ENCODE data around the gene COL4A4. TPM values are rescaled to one million over a fixed set of nuclear protein-coding genes. Genes with fewer than 3 reads are reported as not detected.

Gene COL4A4
- total and polyA plus RNA-seq, 8 donors = 0.75 to 5.7 (median 3.6) TPM

DNA sequence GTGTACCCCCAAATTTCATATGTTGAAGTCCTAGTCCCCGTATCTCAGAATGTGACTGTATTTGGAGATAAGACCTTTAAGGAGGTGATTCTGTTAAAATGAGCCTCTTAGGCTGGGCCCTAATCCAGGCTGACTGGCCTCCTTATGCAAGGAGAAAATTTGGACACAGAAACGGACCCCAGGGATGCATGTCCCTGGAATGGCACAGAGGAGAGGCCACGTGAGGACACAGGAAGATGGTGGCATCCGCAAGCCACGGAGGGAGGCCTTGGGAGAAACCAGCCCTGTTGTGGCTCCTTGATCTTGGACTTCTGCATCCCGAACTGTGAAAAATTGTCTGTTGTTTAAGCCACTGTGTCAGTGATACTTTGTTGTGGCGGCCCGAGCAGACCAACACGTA is 150.7 kb downstream of the COL4A4 start:
- Histone ChIP-seq H3K27ac (no peak overlapping the region), H3K36me3 (no peaks in the 10 kb centered on the region), H3K27me3 (no peaks in the 10 kb centered on the region), H3K4me1 (no peaks in the 10 kb centered on the region), H3K9me3 (no peaks in the 10 kb centered on the region), H3K4me3 (no peak overlapping the region)
- ATAC-seq (no peak), DNase-seq (no peak), FAIRE-seq (no peak)
- TF ChIP-seq, protein P1, sequence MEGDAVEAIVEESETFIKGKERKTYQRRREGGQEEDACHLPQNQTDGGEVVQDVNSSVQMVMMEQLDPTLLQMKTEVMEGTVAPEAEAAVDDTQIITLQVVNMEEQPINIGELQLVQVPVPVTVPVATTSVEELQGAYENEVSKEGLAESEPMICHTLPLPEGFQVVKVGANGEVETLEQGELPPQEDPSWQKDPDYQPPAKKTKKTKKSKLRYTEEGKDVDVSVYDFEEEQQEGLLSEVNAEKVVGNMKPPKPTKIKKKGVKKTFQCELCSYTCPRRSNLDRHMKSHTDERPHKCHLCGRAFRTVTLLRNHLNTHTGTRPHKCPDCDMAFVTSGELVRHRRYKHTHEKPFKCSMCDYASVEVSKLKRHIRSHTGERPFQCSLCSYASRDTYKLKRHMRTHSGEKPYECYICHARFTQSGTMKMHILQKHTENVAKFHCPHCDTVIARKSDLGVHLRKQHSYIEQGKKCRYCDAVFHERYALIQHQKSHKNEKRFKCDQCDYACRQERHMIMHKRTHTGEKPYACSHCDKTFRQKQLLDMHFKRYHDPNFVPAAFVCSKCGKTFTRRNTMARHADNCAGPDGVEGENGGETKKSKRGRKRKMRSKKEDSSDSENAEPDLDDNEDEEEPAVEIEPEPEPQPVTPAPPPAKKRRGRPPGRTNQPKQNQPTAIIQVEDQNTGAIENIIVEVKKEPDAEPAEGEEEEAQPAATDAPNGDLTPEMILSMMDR (IDR thresholded peaks at IDR 0.05) = no peak
- intact Hi-C loops (cut with DNase I) = no loop called here
- WGBS, 2 donors = 91 to 92% methylated on average over 9 of the region's 9 CpGs

DNA sequence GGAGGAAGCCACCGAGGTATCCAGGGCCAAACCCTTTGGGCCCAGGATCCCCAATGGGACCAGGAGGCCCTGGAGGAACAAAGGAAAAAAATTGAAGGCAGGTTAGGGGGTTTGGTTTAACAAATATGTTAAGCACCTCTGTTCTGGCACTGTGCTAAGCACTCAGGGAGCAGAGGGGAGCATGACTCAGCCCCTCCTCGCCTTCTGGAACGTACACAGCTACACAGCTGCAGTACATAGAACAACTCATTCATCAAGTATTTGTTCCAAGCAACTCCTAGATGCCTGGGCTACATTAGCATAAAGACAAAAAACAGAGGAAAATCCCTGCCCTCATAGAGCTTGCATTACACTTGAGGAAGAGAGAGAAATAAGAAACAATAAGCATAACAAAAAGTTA is 153.6 kb downstream of the COL4A4 start:
- no peak overlapping the region for H3K4me3 ChIP-seq
- no peaks in the 10 kb centered on the region for H3K36me3 ChIP-seq
- WGBS, 2 donors = 66 to 80% methylated on average over 3 of the region's 3 CpGs
- ATAC-seq (no peak), FAIRE-seq (no peak), DNase-seq (no peak)
- no peaks in the 10 kb centered on the region for H3K4me1 ChIP-seq
- intact Hi-C loops (cut with DNase I) = no loop called here
- H3K27me3 ChIP-seq = no peaks in the 10 kb centered on the region
- H3K27ac ChIP-seq = no peak overlapping the region
- TF ChIP-seq, protein P1 (IDR thresholded peaks at IDR 0.05) = no peak
- no peaks in the 10 kb centered on the region for H3K9me3 ChIP-seq

DNA sequence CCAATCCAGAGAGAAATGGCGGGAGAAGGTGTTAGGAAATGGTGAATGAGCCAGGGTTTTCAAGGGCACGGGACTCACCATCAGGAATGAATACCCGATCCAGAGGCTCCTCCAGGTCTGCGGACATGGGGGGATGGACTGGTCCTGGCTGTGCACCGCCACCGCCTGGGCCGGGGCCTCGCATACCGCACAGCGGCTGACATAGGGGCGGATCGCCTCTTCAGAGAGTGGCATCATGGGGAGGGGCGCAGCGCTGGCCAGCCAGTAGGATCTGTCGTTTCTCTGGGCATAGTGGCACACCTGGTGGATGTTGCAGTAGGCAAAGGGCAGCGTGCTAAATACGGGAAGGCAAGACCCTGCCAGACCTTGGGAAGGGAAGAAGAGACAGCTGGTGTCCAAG is 156.1 kb downstream of the COL4A4 start:
- TF ChIP-seq, protein P1 (IDR thresholded peaks at IDR 0.05) = no peak
- intact Hi-C loops (cut with DNase I) = no loop called here
- no peaks in the 10 kb centered on the region for H3K27me3 ChIP-seq
- ATAC-seq (no peak), DNase-seq (no peak), FAIRE-seq (no peak)
- H3K9me3 ChIP-seq = no peaks in the 10 kb centered on the region
- no peak overlapping the region for H3K27ac ChIP-seq
- H3K4me3 ChIP-seq = no peak overlapping the region
- no peaks in the 10 kb centered on the region for H3K36me3 ChIP-seq
- WGBS, 2 donors = 96 to 97% methylated on average over 17 of the region's 17 CpGs
- no peaks in the 10 kb centered on the region for H3K4me1 ChIP-seq

DNA sequence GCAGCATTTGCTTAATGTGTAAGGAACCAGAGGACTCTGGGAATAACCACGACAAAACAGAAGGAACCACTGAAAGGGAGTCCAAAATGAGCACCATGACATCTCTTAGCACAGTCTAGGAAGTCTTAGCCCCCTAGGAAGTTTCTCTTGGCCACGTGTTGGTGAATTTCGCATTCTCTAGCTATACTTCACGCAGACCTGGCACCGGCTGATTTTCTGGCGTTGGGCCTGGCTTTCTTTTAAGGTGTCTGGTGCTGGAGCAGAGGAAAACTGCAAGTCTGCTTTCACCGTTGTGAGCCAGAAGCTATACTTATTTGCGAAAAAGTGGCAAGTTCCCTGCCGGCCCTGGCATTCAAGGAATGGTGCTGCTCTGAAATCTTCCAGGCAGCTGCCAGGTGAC is 156.9 kb downstream of the COL4A4 start:
- Histone ChIP-seq H3K4me1 (no peaks in the 10 kb centered on the region), H3K27ac (no peak overlapping the region), H3K4me3 (no peak overlapping the region), H3K9me3 (no peaks in the 10 kb centered on the region), H3K27me3 (no peaks in the 10 kb centered on the region), H3K36me3 (no peaks in the 10 kb centered on the region)
- ATAC-seq = no peak
- FAIRE-seq = no peak
- no peak for DNase-seq
- WGBS, 2 donors = 90 to 91% methylated on average over 9 of the region's 9 CpGs
- TF ChIP-seq, protein P1 (IDR thresholded peaks at IDR 0.05) = no peak
- intact Hi-C loops (cut with DNase I) = no loop called here

DNA sequence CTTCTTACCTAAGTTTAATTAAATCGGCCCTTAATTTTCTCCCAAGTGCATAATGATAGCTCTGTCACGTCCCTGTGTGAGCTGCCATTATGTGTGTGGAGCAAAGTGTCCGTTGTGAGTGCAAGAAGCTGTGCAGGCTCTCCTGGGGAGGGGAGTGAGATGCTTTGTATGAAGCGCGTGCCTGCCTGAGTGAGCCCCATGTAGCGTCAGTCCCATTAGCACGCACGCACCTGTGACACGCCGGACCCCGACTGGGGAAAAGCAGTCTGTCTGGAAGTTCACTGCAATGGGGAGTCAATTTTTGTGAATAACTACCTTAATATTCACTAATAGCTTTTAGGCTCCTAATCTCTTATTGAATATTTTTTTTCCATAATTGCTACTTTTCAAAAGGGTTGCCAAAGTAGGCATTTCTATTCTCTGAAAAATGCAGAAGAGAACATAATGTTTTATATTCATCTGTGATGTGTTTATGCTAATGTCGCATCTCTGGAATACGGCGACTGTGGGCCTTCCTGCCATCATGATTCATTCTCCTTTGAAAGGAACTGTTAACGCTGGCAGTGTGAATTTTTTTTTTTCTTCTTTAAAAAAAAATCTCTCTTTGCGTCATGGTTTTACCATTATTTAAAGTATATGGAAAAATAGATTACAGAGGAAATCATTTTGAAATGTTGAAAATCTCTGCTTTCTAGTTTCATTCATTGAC is 157.7 kb downstream of the COL4A4 start:
- FAIRE-seq = no peak
- no peaks in the 10 kb centered on the region for H3K4me1 ChIP-seq
- H3K36me3 ChIP-seq = no peaks in the 10 kb centered on the region
- no peak for DNase-seq
- H3K27ac ChIP-seq = no peak overlapping the region
- intact Hi-C loops (cut with DNase I) = no loop called here
- TF ChIP-seq, protein P1 (IDR thresholded peaks at IDR 0.05) = no peak
- no peak overlapping the region for H3K4me3 ChIP-seq
- no peaks in the 10 kb centered on the region for H3K27me3 ChIP-seq
- no peaks in the 10 kb centered on the region for H3K9me3 ChIP-seq
- ATAC-seq = no peak
- 88 to 93% methylated on average over 16 of the region's 16 CpGs for WGBS, 2 donors

Measured in pancreas (tissue), 10 donors.